T-helper 9 cell (primary cell): Measurements from ENCODE around the gene TUBE1.
"Not testable (repeated sequence)": the region's sequence is repeated elsewhere in the genome, so short reads cannot be mapped to it uniquely, and the experiment has no call there.

ENCODE experiments used
- DNase-seq: peaks from one replicate; pipeline ENCODE4 v3.0.0-alpha.2; 2020
- total RNA-seq, 2 donors: gene quantifications; one replicate each; lab custom pipeline; 2026; lab: John Stamatoyannopoulos, UW

The TUBE1 gene, protein sequence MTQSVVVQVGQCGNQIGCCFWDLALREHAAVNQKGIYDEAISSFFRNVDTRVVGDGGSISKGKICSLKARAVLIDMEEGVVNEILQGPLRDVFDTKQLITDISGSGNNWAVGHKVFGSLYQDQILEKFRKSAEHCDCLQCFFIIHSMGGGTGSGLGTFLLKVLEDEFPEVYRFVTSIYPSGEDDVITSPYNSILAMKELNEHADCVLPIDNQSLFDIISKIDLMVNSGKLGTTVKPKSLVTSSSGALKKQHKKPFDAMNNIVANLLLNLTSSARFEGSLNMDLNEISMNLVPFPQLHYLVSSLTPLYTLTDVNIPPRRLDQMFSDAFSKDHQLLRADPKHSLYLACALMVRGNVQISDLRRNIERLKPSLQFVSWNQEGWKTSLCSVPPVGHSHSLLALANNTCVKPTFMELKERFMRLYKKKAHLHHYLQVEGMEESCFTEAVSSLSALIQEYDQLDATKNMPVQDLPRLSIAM
- 31.1 to 34.3 reads per million in 2 donors for total RNA-seq

- peak; percentile 81 for DNase-seq
These were observed at the start of gene TUBE1, which contains the start of gene FAM229B for GRCh38 chr6:112087136-112087911. Gene TUBE1, minus strand, starts transcription at chr6:112087482. Its CDS starts 48 bp downstream, at chr6:112087434. Gene FAM229B, plus strand, starts transcription at chr6:112087591. Its CDS starts 11,693 bp downstream, at chr6:112099284.

DNA sequence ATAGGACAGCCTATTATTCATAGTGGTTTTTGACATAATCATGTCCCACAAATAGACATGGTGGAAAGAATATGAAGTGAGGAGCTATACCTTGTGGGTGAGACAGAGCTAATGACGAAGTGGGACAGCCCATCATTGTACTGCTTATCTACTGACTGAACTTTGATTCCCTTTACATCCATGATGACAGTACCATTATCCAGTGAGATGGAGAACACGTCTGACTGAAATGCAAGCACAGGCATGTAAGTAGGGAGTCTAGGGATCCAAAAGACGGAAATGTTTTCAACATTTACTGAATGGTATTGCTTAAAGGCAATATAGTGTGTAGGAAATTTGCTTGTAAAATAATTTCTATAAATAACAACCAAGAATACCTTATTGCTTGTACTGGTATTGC lies 43.6 kb upstream of the TUBE1 start:
- DNase-seq = no peak

DNA sequence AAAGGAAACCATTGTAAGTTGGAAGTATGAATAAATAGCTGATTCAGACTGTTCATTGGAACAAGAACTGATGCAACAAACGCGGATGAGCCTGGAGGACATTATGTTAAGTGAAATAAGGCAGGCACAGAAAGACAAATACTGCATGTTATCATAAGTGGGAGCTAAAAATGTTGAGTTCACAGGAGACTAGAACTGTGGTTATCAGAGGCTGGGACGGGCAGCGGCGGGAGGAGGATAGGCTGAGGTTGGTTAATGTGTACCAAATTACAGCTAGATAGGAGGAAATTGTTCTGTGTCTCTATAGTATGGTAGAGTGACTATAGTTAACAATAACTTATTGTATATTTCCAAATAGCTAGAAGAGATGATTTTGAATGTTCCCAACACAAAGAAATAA lies 40.9 kb upstream of the TUBE1 start:
- no peak for DNase-seq

GRCh38 chr6:112123982-112124381 lies 36.7 kb upstream of the TUBE1 start:
- no peak for DNase-seq

- DNase-seq = no peak
These were observed 35.5 kb upstream of the TUBE1 start for GRCh38 chr6:112122756-112123155.

DNA sequence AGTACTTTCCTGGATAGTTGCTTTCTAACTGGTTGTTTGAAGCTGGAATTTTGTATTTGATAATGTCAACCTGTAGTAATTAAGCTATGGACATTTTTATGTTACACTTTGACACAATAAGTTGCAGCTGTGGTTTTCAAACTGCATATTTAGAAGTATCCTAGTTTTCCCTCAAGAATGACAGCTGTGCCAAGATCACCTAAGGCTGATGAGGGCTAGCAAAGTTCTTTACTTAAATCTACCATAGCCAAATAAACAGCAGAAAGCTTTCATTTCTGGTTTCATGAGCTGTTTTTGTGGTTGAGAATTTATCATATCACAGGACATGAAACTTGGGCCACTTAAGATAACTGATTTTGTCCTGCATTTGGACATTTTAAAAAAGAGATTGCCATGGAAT lies 30.8 kb upstream of the TUBE1 start:
- DNase-seq = no peak

DNA sequence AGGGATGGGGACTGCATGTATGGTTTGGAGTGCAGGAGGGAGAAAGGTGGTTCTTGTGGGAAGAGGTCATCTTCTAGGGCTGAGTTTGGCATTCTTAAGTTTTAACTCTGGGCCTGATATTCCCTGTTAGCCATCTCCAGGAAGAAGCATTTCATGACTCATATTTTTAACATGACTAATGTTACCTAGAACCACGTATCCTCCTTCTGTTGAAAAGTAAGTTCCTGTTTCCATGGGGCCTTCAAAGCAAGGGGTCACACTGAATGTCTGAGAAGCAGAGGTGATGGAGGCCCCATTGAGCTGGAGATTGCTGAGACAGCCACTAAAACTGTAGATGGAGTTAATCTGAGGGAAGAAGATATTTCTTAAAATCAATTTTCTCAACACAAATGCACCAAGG lies 30.3 kb upstream of the TUBE1 start:
- DNase-seq = no peak

- DNase-seq = no peak
These were observed 28.9 kb upstream of the TUBE1 start for GRCh38 chr6:112116221-112116620.

GRCh38 chr6:112114577-112115223 lies 27.4 kb upstream of the TUBE1 start:
- no peak for DNase-seq

- no peak for DNase-seq
These were observed 26.6 kb upstream of the TUBE1 start for GRCh38 chr6:112113918-112114317.

- DNase-seq = no peak
These were observed 26.1 kb upstream of the TUBE1 start for GRCh38 chr6:112113431-112113830.

DNA sequence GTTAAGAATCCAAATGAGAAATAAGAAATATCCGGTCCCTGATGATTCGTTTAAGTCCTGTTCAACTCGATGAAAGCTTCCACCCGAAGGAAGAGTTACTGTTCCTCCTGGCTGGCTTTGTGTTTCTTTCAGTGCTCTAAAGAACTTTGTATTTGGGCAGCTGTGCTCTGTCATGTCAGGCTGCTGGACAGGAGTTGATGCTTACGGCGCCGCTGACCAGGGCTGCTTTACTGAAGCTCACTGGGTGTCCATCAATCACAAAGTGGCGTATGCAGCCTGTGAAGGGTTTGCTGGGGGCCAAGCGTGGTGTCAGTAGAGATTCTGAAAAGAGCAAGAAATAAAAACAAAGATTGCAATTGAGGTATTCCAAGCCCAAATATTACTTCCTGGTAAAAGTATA lies 22.0 kb upstream of the TUBE1 start:
- no peak for DNase-seq

DNA sequence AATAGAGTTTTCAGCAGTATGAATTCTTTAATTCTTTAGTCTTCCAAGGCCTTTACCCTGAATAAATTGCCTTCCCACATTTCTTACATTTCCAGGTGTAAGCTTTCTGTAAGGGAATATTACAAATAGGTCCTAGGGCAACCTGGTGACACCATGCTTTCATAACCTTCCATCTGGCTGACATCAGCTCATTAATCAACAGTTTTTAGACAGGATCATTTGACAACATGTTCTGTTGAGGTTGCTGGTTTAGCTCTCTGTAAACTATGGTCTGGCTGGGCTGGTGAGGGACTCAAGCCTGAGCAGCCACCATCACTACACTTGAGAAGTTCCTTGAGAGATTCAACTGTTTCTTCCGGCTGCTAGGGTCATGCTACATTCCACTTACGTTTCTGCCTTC lies 19.3 kb upstream of the TUBE1 start:
- DNase-seq = no peak

DNA sequence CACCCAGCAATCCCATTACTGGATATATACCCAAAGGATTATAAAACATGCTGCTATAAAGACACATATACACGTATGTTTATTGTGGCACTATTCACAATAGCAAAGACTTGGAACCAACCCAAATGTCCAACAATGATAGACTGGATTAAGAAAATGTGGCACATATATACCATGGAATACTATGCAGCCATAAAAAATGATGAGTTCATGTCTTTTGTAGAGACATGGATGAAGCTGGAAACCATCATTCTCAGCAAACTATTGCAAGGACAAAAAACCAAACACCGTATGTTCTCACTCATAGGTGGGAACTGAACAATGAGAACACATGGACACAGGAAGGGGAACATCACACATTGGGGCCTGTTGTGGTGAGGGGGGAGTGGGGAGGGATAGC lies 18.7 kb upstream of the TUBE1 start:
- not testable (repeated sequence) for DNase-seq

GRCh38 chr6:112100561-112100960 lies 13.3 kb upstream of the TUBE1 start:
- no peak for DNase-seq

- no peak for DNase-seq
These were observed 9.6 kb upstream of the TUBE1 start for GRCh38 chr6:112096901-112097300.

GRCh38 chr6:112087916-112088315 lies 634 bp upstream of the TUBE1 start:
- no peak for DNase-seq

GRCh38 chr6:112086744-112087135 lies 542 bp downstream of the TUBE1 start:
- DNase-seq = no peak

- DNase-seq = no peak
These were observed 1.8 kb downstream of the TUBE1 start for GRCh38 chr6:112085286-112086065.

GRCh38 chr6:112081569-112081968 lies 5.7 kb downstream of the TUBE1 start:
- no peak for DNase-seq

DNA sequence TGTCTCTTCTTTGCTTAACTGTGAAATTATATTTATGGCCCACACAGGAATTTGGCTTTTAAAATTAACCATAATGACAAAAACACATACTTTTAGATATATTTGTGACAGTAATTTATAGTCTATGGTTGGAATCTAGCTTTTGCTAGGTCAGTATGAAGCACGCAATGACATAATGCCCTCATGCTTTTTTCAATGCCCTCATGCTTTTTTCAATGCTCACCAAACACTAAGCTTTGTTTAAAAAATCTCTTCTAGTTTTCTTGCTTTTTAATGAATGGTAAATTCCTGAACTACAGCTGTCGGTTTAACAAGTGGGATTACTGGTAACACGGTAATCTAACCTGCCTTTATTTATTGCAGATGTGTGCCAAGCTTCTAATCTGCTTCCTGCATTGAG lies 20.7 kb downstream of the TUBE1 start:
- no peak for DNase-seq

GRCh38 chr6:112065426-112065986 lies 21.8 kb downstream of the TUBE1 start:
- DNase-seq = no peak
